ENCODE data around the gene LRRC31.

Gene LRRC31

GRCh38 chr3:169838511-169839030 is 31.2 kb downstream of the LRRC31 start:
- DNase-seq (ENCODE audit: low spot score), result no peak
- no peak for TF ChIP-seq CTCF (IDR thresholded peaks at IDR 0.05; ENCODE audit: extremely low read depth, insufficient read depth, missing control alignments)
- in situ Hi-C loops (cut with MboI; ENCODE audit: low pct_unique_long_range_greater_than_20kb, low sequenced_read_pairs, unreplicated experiment), result no loop called here

GRCh38 chr3:169836942-169837275 is 32.8 kb downstream of the LRRC31 start:
- no peak for DNase-seq (ENCODE audit: low spot score)
- in situ Hi-C loops (cut with MboI; ENCODE audit: low pct_unique_long_range_greater_than_20kb, low sequenced_read_pairs, unreplicated experiment), result no loop called here
- TF ChIP-seq CTCF (IDR thresholded peaks at IDR 0.05; ENCODE audit: extremely low read depth, insufficient read depth, missing control alignments), result no peak

GRCh38 chr3:169836078-169836941 is 33.4 kb downstream of the LRRC31 start:
- TF ChIP-seq CTCF (IDR thresholded peaks at IDR 0.05; ENCODE audit: extremely low read depth, insufficient read depth, missing control alignments), result no peak
- DNase-seq (ENCODE audit: low spot score), result peak; percentile 55
- in situ Hi-C loops (cut with MboI; ENCODE audit: low pct_unique_long_range_greater_than_20kb, low sequenced_read_pairs, unreplicated experiment), result no loop called here

GRCh38 chr3:169835533-169835932 is 34.2 kb downstream of the LRRC31 start:
- in situ Hi-C loops (cut with MboI; ENCODE audit: low pct_unique_long_range_greater_than_20kb, low sequenced_read_pairs, unreplicated experiment), result no loop called here
- no peak for TF ChIP-seq CTCF (IDR thresholded peaks at IDR 0.05; ENCODE audit: extremely low read depth, insufficient read depth, missing control alignments)
- DNase-seq (ENCODE audit: low spot score), result no peak

- in situ Hi-C loops (cut with MboI; ENCODE audit: low pct_unique_long_range_greater_than_20kb, low sequenced_read_pairs, unreplicated experiment), result no loop called here
- no peak for TF ChIP-seq CTCF (IDR thresholded peaks at IDR 0.05; ENCODE audit: extremely low read depth, insufficient read depth, missing control alignments)
- DNase-seq (ENCODE audit: low spot score), result no peak
These were observed 42.0 kb downstream of the LRRC31 start for GRCh38 chr3:169827712-169828111.

GRCh38 chr3:169825316-169825715 is 44.4 kb downstream of the LRRC31 start:
- no peak for DNase-seq (ENCODE audit: low spot score)
- no peak for TF ChIP-seq CTCF (IDR thresholded peaks at IDR 0.05; ENCODE audit: extremely low read depth, insufficient read depth, missing control alignments)
- in situ Hi-C loops (cut with MboI; ENCODE audit: low pct_unique_long_range_greater_than_20kb, low sequenced_read_pairs, unreplicated experiment), result no loop called here

Data from GM13977 (cell line).